ENCODE data around the gene GXYLT1. TPM values are rescaled to one million over a fixed set of nuclear protein-coding genes. Genes with fewer than 3 reads are reported as not detected.
A peak's percentile ranks its signal among the peaks of the same experiment; 100 is the strongest.

GXYLT1 gene
- total RNA-seq, 3 donors from 2014 or later = 12.8 to 19.3 (median 18.0) TPM

- TF ChIP-seq CTCF (IDR thresholded peaks at IDR 0.05) = no peak
- DNase-seq (ENCODE audit: low spot score in 2 of 2) = no peak
- H3K4me3 ChIP-seq = peak overlapping the region; percentile 70 to 92 (median 78)
- no peaks in the 10 kb centered on the region for H3K9me3 ChIP-seq
- H3K27ac ChIP-seq = peak overlapping the region; percentile 91 to 92
- no peaks in the 10 kb centered on the region for H3K27me3 ChIP-seq
- H3K4me1 ChIP-seq = no peaks in the 10 kb centered on the region
- H3K36me3 ChIP-seq = no peaks in the 10 kb centered on the region
- intact Hi-C loops (cut with DNase I; ENCODE audit: low total_unique reads) = loop anchor here (5.0 kb wide), 1 partner anchor 642 kb away; no protein-coding TSS in a partner anchor
Observed at GRCh38 chr12:42145197-42145549, 499 bp upstream of the GXYLT1 start.

GRCh38 chr12:42144158-42144407 lies 591 bp downstream of the GXYLT1 start:
- intact Hi-C loops (cut with DNase I; ENCODE audit: low total_unique reads) = no loop called here
- Histone ChIP-seq H3K36me3 (no peaks in the 10 kb centered on the region), H3K27me3 (no peaks in the 10 kb centered on the region), H3K4me1 (no peaks in the 10 kb centered on the region), H3K4me3 (peak overlapping the region; percentile 70 to 92 (median 78)), H3K9me3 (no peaks in the 10 kb centered on the region), H3K27ac (peak overlapping the region; percentile 91 to 92)
- no peak for DNase-seq (ENCODE audit: low spot score in 2 of 2)
- no peak for TF ChIP-seq CTCF (IDR thresholded peaks at IDR 0.05)
- TF ChIP-seq POLR2A (IDR thresholded peaks at IDR 0.05) = no peak
- no peak for TF ChIP-seq POLR2AphosphoS5 (IDR thresholded peaks at IDR 0.05)

- H3K27me3 ChIP-seq = no peaks in the 10 kb centered on the region
- intact Hi-C loops (cut with DNase I; ENCODE audit: low total_unique reads) = no loop called here
- H3K9me3 ChIP-seq = no peaks in the 10 kb centered on the region
- peak overlapping the region; percentile 70 to 92 (median 78) for H3K4me3 ChIP-seq
- no peaks in the 10 kb centered on the region for H3K36me3 ChIP-seq
- no peak for TF ChIP-seq POLR2A (IDR thresholded peaks at IDR 0.05)
- TF ChIP-seq CTCF (IDR thresholded peaks at IDR 0.05) = no peak
- no peak for TF ChIP-seq POLR2AphosphoS5 (IDR thresholded peaks at IDR 0.05)
- peak overlapping the region; percentile 91 to 92 for H3K27ac ChIP-seq
- no peak for DNase-seq (ENCODE audit: low spot score in 2 of 2)
- no peaks in the 10 kb centered on the region for H3K4me1 ChIP-seq
Observed at GRCh38 chr12:42143452-42144157, 1.1 kb downstream of the GXYLT1 start.

- no peaks in the 10 kb centered on the region for H3K4me1 ChIP-seq
- no peak overlapping the region for H3K4me3 ChIP-seq
- no peaks in the 10 kb centered on the region for H3K9me3 ChIP-seq
- no peak for TF ChIP-seq POLR2A (IDR thresholded peaks at IDR 0.05)
- TF ChIP-seq POLR2AphosphoS5 (IDR thresholded peaks at IDR 0.05) = no peak
- no peak for TF ChIP-seq CTCF (IDR thresholded peaks at IDR 0.05)
- no peak for DNase-seq (ENCODE audit: low spot score in 2 of 2)
- no peak overlapping the region for H3K27ac ChIP-seq
- no peaks in the 10 kb centered on the region for H3K27me3 ChIP-seq
- H3K36me3 ChIP-seq = no peaks in the 10 kb centered on the region
- intact Hi-C loops (cut with DNase I; ENCODE audit: low total_unique reads) = no loop called here
Observed at GRCh38 chr12:42141981-42142606, 2.6 kb downstream of the GXYLT1 start.

GRCh38 chr12:42140901-42141300 lies 3.8 kb downstream of the GXYLT1 start:
- Histone ChIP-seq H3K4me3 (no peak overlapping the region), H3K4me1 (no peaks in the 10 kb centered on the region), H3K9me3 (no peaks in the 10 kb centered on the region), H3K27ac (no peak overlapping the region), H3K36me3 (no peaks in the 10 kb centered on the region), H3K27me3 (no peaks in the 10 kb centered on the region)
- TF ChIP-seq POLR2AphosphoS5 (IDR thresholded peaks at IDR 0.05) (no peak), CTCF (IDR thresholded peaks at IDR 0.05) (no peak), POLR2A (IDR thresholded peaks at IDR 0.05) (no peak)
- intact Hi-C loops (cut with DNase I; ENCODE audit: low total_unique reads) = no loop called here
- DNase-seq (ENCODE audit: low spot score in 2 of 2) = no peak

All from breast epithelium (tissue), 4 donors.